ENCODE results near the gene PRIMA1. TPM values are rescaled to one million over a fixed set of nuclear protein-coding genes. Genes with fewer than 3 reads are reported as not detected.
A peak's percentile ranks its signal among the peaks of the same experiment; 100 is the strongest.

PRIMA1 gene
- total and polyA plus RNA-seq, 10 of the 15 experiments (the other 5 are each of a cell fraction or from before 2014, with no cell fraction given) = not detected

DNA sequence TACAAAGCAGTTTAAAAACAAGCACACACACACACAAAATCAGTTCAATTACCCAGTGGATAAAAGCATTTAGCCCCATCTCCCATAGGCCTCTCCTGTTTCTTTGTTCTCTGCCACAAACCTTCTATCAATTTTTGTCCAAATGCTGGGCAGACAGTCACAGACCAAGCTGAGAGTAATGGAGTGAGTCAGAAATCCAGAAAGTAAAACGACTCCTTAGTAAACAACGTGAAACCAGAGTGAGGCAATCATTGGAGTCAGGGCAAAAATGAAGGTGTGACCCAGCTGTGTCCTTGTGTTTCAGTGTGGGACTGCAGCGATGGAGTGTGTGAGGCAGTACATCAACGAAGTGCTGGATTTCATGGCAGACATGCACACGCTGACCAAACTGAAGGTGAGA lies 102.0 kb downstream of the PRIMA1 start:
- WGBS (ENCODE audit: insufficient coverage, insufficient replicate concordance, low lambda C conversion rate, missing lambda C conversion rate) = 16% methylated on average over 5 of the region's 5 CpGs
- Histone ChIP-seq H2AFZ (ENCODE audit: control insufficient read depth, low read depth, low read length) (no peak overlapping the region), H3K36me3 (ENCODE audit: control insufficient read depth in 2 of 2, insufficient read depth in 2 of 2, low read length in 1 of 2) (no peaks in the 10 kb centered on the region), H3K9ac (ENCODE audit: control insufficient read depth, insufficient read depth, low read length) (no peak overlapping the region), H3K4me2 (ENCODE audit: control insufficient read depth, insufficient read depth) (no peak overlapping the region), H3K9me3 (replicated peaks; ENCODE audit: control insufficient read depth, insufficient read depth, low read length) (no peaks in the 10 kb centered on the region), H3K27ac (ENCODE audit: control insufficient read depth, insufficient read depth) (no peak overlapping the region), H4K20me1 (ENCODE audit: control insufficient read depth, insufficient read depth) (no peaks in the 10 kb centered on the region), H3K4me1 (ENCODE audit: control insufficient read depth, insufficient read depth, low read length) (no peaks in the 10 kb centered on the region), H3K27me3 (replicated peaks in 1 of 2; ENCODE audit: control insufficient read depth in 2 of 2, insufficient read depth in 2 of 2, low read length in 1 of 2) (no peaks in the 10 kb centered on the region), H3K79me2 (ENCODE audit: control insufficient read depth, insufficient read depth, low read length) (no peaks in the 10 kb centered on the region), H3K4me3 (no peak overlapping the region)
- ChIA-PET SMC1A (ENCODE audit: uncharacterized antibody, unreplicated experiment) (no interaction called here), RAD21 (ENCODE audit: unreplicated experiment) (no interaction called here), POLR2A (no interaction called here), CTCF (no interaction called here)
- intact Hi-C loops (cut with micrococcal nuclease; ENCODE audit: unreplicated experiment) (no loop called here), in situ Hi-C loops (cut with MboI) (no loop called here)
- DNase-seq (ENCODE audit: low read depth, low spot score) = no peak
- FAIRE-seq = no peak
- no TSS peak for BruUV-seq (replicated peaks)
- no peak for ATAC-seq
- TF ChIP-seq JUNB (IDR thresholded peaks at IDR 0.05) (no peak), NR2C2 (IDR thresholded peaks at IDR 0.05; ENCODE audit: borderline replicate concordance, control insufficient read depth, insufficient read length, low read depth) (peak; percentile 24)

DNA sequence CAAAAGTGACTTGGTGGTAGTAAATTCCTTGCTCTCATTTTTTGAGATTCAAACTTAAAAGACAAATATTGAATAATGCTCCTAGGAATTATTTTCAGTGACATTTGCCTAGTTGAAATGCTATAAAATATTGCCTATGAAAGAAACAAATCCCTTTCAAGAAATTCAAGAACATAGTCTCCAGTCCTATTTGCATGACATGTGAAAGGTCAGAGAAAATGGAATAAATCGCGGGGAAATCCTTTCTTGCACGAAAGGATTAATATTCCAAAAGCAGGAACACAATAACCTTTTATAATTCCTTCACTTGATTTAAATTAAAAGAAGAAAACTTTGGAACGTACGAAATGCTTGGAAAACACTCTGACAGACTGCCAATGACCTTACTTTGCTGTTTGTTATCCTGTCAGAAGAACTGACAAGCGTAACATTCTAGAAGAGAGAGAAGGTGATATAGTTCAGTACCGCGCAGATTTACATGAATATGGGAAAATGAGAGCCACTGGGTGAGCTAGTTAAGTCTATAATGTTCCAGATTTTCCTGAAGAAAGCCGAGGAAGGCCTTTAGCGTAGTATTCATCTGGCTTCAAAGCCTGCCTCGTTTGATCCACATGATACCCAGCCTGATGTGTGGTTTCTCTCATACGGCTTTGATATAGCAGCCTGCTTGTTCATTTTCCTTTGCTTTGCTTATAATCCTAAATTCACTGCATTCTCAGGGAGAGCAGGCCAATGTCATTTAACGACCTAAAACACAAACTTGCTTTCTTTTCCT lies 103.0 kb downstream of the PRIMA1 start:
- Histone ChIP-seq H3K9ac (ENCODE audit: control insufficient read depth, insufficient read depth, low read length) (no peak overlapping the region), H3K27ac (ENCODE audit: control insufficient read depth, insufficient read depth) (no peak overlapping the region), H3K4me3 (no peak overlapping the region), H3K27me3 (replicated peaks in 1 of 2; ENCODE audit: control insufficient read depth in 2 of 2, insufficient read depth in 2 of 2, low read length in 1 of 2) (no peaks in the 10 kb centered on the region), H3K4me1 (ENCODE audit: control insufficient read depth, insufficient read depth, low read length) (no peaks in the 10 kb centered on the region), H3K4me2 (ENCODE audit: control insufficient read depth, insufficient read depth) (no peak overlapping the region), H3K36me3 (ENCODE audit: control insufficient read depth in 2 of 2, insufficient read depth in 2 of 2, low read length in 1 of 2) (no peaks in the 10 kb centered on the region), H2AFZ (ENCODE audit: control insufficient read depth, low read depth, low read length) (no peak overlapping the region), H3K79me2 (ENCODE audit: control insufficient read depth, insufficient read depth, low read length) (no peaks in the 10 kb centered on the region), H3K9me3 (replicated peaks; ENCODE audit: control insufficient read depth, insufficient read depth, low read length) (no peaks in the 10 kb centered on the region), H4K20me1 (ENCODE audit: control insufficient read depth, insufficient read depth) (no peaks in the 10 kb centered on the region)
- DNase-seq (ENCODE audit: low read depth, low spot score) = no peak
- POLR2A ChIA-PET = interaction anchor here (0.6 kb wide), 1 partner anchor 519 kb away, joined by 6 read pairs; no protein-coding TSS in a partner anchor
- no peak for ATAC-seq
- intact Hi-C loops (cut with micrococcal nuclease; ENCODE audit: unreplicated experiment) (no loop called here), in situ Hi-C loops (cut with MboI) (no loop called here)
- CTCF ChIA-PET = no interaction called here
- no TSS peak for BruUV-seq (replicated peaks)
- WGBS (ENCODE audit: insufficient coverage, insufficient replicate concordance, low lambda C conversion rate, missing lambda C conversion rate) = 51% methylated on average over 13 of the region's 13 CpGs
- no peak for FAIRE-seq
- RAD21 ChIA-PET (ENCODE audit: unreplicated experiment) = no interaction called here
- SMC1A ChIA-PET (ENCODE audit: uncharacterized antibody, unreplicated experiment) = no interaction called here
- TF ChIP-seq POLR2AphosphoS5 (IDR thresholded peaks at IDR 0.05; ENCODE audit: low read length) (no peak), BMI1 (IDR thresholded peaks at IDR 0.05; ENCODE audit: borderline replicate concordance) (no peak), MTA2 (IDR thresholded peaks at IDR 0.05; ENCODE audit: low read depth) (no peak), HCFC1 (IDR thresholded peaks at IDR 0.05; ENCODE audit: low read length) (no peak), SREBF2 (IDR thresholded peaks at IDR 0.05; ENCODE audit: low read length) (no peak), SPI1 (IDR thresholded peaks at IDR 0.05; ENCODE audit: borderline replicate concordance, insufficient read depth, low read depth, low read length) (no peak), CBX5 (IDR thresholded peaks at IDR 0.05; ENCODE audit: low read depth) (no peak)
- TF ChIP-seq, protein P1, sequence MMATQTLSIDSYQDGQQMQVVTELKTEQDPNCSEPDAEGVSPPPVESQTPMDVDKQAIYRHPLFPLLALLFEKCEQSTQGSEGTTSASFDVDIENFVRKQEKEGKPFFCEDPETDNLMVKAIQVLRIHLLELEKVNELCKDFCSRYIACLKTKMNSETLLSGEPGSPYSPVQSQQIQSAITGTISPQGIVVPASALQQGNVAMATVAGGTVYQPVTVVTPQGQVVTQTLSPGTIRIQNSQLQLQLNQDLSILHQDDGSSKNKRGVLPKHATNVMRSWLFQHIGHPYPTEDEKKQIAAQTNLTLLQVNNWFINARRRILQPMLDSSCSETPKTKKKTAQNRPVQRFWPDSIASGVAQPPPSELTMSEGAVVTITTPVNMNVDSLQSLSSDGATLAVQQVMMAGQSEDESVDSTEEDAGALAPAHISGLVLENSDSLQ (IDR thresholded peaks at IDR 0.05) = no peak
- TF ChIP-seq, protein P2, sequence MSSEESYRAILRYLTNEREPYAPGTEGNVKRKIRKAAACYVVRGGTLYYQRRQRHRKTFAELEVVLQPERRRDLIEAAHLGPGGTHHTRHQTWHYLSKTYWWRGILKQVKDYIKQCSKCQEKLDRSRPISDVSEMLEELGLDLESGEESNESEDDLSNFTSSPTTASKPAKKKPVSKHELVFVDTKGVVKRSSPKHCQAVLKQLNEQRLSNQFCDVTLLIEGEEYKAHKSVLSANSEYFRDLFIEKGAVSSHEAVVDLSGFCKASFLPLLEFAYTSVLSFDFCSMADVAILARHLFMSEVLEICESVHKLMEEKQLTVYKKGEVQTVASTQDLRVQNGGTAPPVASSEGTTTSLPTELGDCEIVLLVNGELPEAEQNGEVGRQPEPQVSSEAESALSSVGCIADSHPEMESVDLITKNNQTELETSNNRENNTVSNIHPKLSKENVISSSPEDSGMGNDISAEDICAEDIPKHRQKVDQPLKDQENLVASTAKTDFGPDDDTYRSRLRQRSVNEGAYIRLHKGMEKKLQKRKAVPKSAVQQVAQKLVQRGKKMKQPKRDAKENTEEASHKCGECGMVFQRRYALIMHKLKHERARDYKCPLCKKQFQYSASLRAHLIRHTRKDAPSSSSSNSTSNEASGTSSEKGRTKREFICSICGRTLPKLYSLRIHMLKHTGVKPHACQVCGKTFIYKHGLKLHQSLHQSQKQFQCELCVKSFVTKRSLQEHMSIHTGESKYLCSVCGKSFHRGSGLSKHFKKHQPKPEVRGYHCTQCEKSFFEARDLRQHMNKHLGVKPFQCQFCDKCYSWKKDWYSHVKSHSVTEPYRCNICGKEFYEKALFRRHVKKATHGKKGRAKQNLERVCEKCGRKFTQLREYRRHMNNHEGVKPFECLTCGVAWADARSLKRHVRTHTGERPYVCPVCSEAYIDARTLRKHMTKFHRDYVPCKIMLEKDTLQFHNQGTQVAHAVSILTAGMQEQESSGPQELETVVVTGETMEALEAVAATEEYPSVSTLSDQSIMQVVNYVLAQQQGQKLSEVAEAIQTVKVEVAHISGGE (CRISPR knock-in tag; IDR thresholded peaks at IDR 0.05) = no peak
- TF ChIP-seq, protein P3, sequence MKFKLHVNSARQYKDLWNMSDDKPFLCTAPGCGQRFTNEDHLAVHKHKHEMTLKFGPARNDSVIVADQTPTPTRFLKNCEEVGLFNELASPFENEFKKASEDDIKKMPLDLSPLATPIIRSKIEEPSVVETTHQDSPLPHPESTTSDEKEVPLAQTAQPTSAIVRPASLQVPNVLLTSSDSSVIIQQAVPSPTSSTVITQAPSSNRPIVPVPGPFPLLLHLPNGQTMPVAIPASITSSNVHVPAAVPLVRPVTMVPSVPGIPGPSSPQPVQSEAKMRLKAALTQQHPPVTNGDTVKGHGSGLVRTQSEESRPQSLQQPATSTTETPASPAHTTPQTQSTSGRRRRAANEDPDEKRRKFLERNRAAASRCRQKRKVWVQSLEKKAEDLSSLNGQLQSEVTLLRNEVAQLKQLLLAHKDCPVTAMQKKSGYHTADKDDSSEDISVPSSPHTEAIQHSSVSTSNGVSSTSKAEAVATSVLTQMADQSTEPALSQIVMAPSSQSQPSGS (IDR thresholded peaks at IDR 0.05; ENCODE audit: low read length) = no peak

Measured in GM12878 (cell line).